Measurements from ENCODE around the gene KIF12. TPM values are rescaled to one million over a fixed set of nuclear protein-coding genes. Genes with fewer than 3 reads are reported as not detected.
A peak's percentile ranks its signal among the peaks of the same experiment; 100 is the strongest.

KIF12 gene
- not detected for total RNA-seq
- 1 to 10 TPM in 1 of 2 donors, under 1 TPM in 1; 0.38 to 8.4 TPM for polyA plus RNA-seq
- long read RNA-seq, donor 1, partial matches to known transcripts, result 1 of 1 reads
- long read RNA-seq, donor 1, other reads (novel, unspliced or antisense), result 0 of 1 reads
- long read RNA-seq, donor 2, result 0 reads

- 44 to 47% methylated on average over 32 of the region's 32 CpGs for WGBS, 2 donors
- ATAC-seq (ENCODE audit: low FRiP score) (peak; percentile 19), DNase-seq (no peak)
- Histone ChIP-seq H3K36me3 (ENCODE audit: control insufficient read depth in 1 of 2, insufficient read depth in 2 of 2, low read length in 1 of 2) (no peaks in the 10 kb centered on the region), H3K9me3 (ENCODE audit: control insufficient read depth, low read length) (peaks cover 2% of the 10 kb centered on the region), H3K27ac (ENCODE audit: low read depth in 1 of 2, low read length in 2 of 2) (no peak within 1 kb of the TSS), H3K4me3 (ENCODE audit: low read length in 2 of 2) (peak within 1 kb of the TSS; percentile 15 to 51), H3K27me3 (ENCODE audit: control insufficient read depth in 1 of 2, insufficient read depth in 2 of 2, low read length in 1 of 2) (no peaks in the 10 kb centered on the region), H3K4me1 (ENCODE audit: control insufficient read depth in 1 of 2, insufficient read depth in 2 of 2, low read length in 2 of 2) (no peaks in the 10 kb centered on the region)
- intact Hi-C loops (cut with DNase I), result no loop called here
These were observed at the start of gene KIF12 for GRCh38 chr9:114098936-114099668. KIF12 (minus strand) TSS chr9:114099292; CDS start chr9:114099276, 16 bp downstream.

- Histone ChIP-seq H3K27me3 (ENCODE audit: control insufficient read depth in 1 of 2, insufficient read depth in 2 of 2, low read length in 1 of 2) (no peaks in the 10 kb centered on the region), H3K4me3 (ENCODE audit: low read length in 2 of 2) (no peak overlapping the region), H3K4me1 (ENCODE audit: control insufficient read depth in 1 of 2, insufficient read depth in 2 of 2, low read length in 2 of 2) (no peaks in the 10 kb centered on the region), H3K9me3 (ENCODE audit: control insufficient read depth, low read length) (no peaks in the 10 kb centered on the region), H3K36me3 (ENCODE audit: control insufficient read depth in 1 of 2, insufficient read depth in 2 of 2, low read length in 1 of 2) (no peaks in the 10 kb centered on the region), H3K27ac (ENCODE audit: low read depth in 1 of 2, low read length in 2 of 2) (no peak overlapping the region)
- intact Hi-C loops (cut with DNase I), result no loop called here
- 92 to 93% methylated on average over 6 of the region's 6 CpGs for WGBS, 2 donors
- DNase-seq (no peak), ATAC-seq (ENCODE audit: low FRiP score) (no peak)
These were observed 47.6 kb upstream of the KIF12 start for GRCh38 chr9:114146735-114147134.

- Histone ChIP-seq H3K27me3 (ENCODE audit: control insufficient read depth in 1 of 2, insufficient read depth in 2 of 2, low read length in 1 of 2) (no peaks in the 10 kb centered on the region), H3K4me1 (ENCODE audit: control insufficient read depth in 1 of 2, insufficient read depth in 2 of 2, low read length in 2 of 2) (no peaks in the 10 kb centered on the region), H3K4me3 (ENCODE audit: low read length in 2 of 2) (no peak overlapping the region), H3K36me3 (ENCODE audit: control insufficient read depth in 1 of 2, insufficient read depth in 2 of 2, low read length in 1 of 2) (no peaks in the 10 kb centered on the region), H3K9me3 (ENCODE audit: control insufficient read depth, low read length) (no peaks in the 10 kb centered on the region), H3K27ac (ENCODE audit: low read depth in 1 of 2, low read length in 2 of 2) (no peak overlapping the region)
- WGBS, 2 donors, result 96% methylated on average over 5 of the region's 5 CpGs
- intact Hi-C loops (cut with DNase I), result no loop called here
- no peak for DNase-seq
- ATAC-seq (ENCODE audit: low FRiP score), result no peak
These were observed 44.1 kb upstream of the KIF12 start for GRCh38 chr9:114143234-114143633.

- no peak overlapping the region for H3K4me3 ChIP-seq (ENCODE audit: low read length in 2 of 2)
- H3K9me3 ChIP-seq (ENCODE audit: control insufficient read depth, low read length), result no peaks in the 10 kb centered on the region
- DNase-seq (no peak), ATAC-seq (ENCODE audit: low FRiP score) (no peak)
- no peak overlapping the region for H3K27ac ChIP-seq (ENCODE audit: low read depth in 1 of 2, low read length in 2 of 2)
- WGBS, 2 donors, result 62 to 63% methylated on average over 7 of the region's 7 CpGs
- no peaks in the 10 kb centered on the region for H3K27me3 ChIP-seq (ENCODE audit: control insufficient read depth in 1 of 2, insufficient read depth in 2 of 2, low read length in 1 of 2)
- H3K36me3 ChIP-seq (ENCODE audit: control insufficient read depth in 1 of 2, insufficient read depth in 2 of 2, low read length in 1 of 2), result no peaks in the 10 kb centered on the region
- intact Hi-C loops (cut with DNase I), result no loop called here
- H3K4me1 ChIP-seq (ENCODE audit: control insufficient read depth in 1 of 2, insufficient read depth in 2 of 2, low read length in 2 of 2), result no peaks in the 10 kb centered on the region
These were observed 42.7 kb upstream of the KIF12 start for GRCh38 chr9:114141553-114142402.

- intact Hi-C loops (cut with DNase I), result no loop called here
- DNase-seq (no peak), ATAC-seq (ENCODE audit: low FRiP score) (no peak)
- WGBS, 2 donors, result 34 to 40% methylated on average over 4 of the region's 4 CpGs
- H3K27ac ChIP-seq (ENCODE audit: low read depth in 1 of 2, low read length in 2 of 2), result no peak overlapping the region
- H3K36me3 ChIP-seq (ENCODE audit: control insufficient read depth in 1 of 2, insufficient read depth in 2 of 2, low read length in 1 of 2), result no peaks in the 10 kb centered on the region
- H3K4me1 ChIP-seq (ENCODE audit: control insufficient read depth in 1 of 2, insufficient read depth in 2 of 2, low read length in 2 of 2), result no peaks in the 10 kb centered on the region
- no peaks in the 10 kb centered on the region for H3K9me3 ChIP-seq (ENCODE audit: control insufficient read depth, low read length)
- no peak overlapping the region for H3K4me3 ChIP-seq (ENCODE audit: low read length in 2 of 2)
- H3K27me3 ChIP-seq (ENCODE audit: control insufficient read depth in 1 of 2, insufficient read depth in 2 of 2, low read length in 1 of 2), result no peaks in the 10 kb centered on the region
These were observed 41.8 kb upstream of the KIF12 start for GRCh38 chr9:114140850-114141249.

GRCh38 chr9:114140401-114140800 lies 41.3 kb upstream of the KIF12 start:
- no peaks in the 10 kb centered on the region for H3K9me3 ChIP-seq (ENCODE audit: control insufficient read depth, low read length)
- no peaks in the 10 kb centered on the region for H3K4me1 ChIP-seq (ENCODE audit: control insufficient read depth in 1 of 2, insufficient read depth in 2 of 2, low read length in 2 of 2)
- ATAC-seq (ENCODE audit: low FRiP score), result no peak
- H3K27ac ChIP-seq (ENCODE audit: low read depth in 1 of 2, low read length in 2 of 2), result no peak overlapping the region
- DNase-seq, result no peak
- H3K27me3 ChIP-seq (ENCODE audit: control insufficient read depth in 1 of 2, insufficient read depth in 2 of 2, low read length in 1 of 2), result no peaks in the 10 kb centered on the region
- 96 to 100% methylated on average over 2 of the region's 2 CpGs for WGBS, 2 donors
- H3K4me3 ChIP-seq (ENCODE audit: low read length in 2 of 2), result no peak overlapping the region
- intact Hi-C loops (cut with DNase I), result no loop called here
- no peaks in the 10 kb centered on the region for H3K36me3 ChIP-seq (ENCODE audit: control insufficient read depth in 1 of 2, insufficient read depth in 2 of 2, low read length in 1 of 2)

GRCh38 chr9:114139071-114139470 lies 40.0 kb upstream of the KIF12 start:
- no peak for DNase-seq
- ATAC-seq (ENCODE audit: low FRiP score), result no peak
- intact Hi-C loops (cut with DNase I), result no loop called here
- 97 to 99% methylated on average over 5 of the region's 5 CpGs for WGBS, 2 donors
- no peak overlapping the region for H3K27ac ChIP-seq (ENCODE audit: low read depth in 1 of 2, low read length in 2 of 2)
- H3K27me3 ChIP-seq (ENCODE audit: control insufficient read depth in 1 of 2, insufficient read depth in 2 of 2, low read length in 1 of 2), result no peaks in the 10 kb centered on the region
- no peaks in the 10 kb centered on the region for H3K4me1 ChIP-seq (ENCODE audit: control insufficient read depth in 1 of 2, insufficient read depth in 2 of 2, low read length in 2 of 2)
- H3K9me3 ChIP-seq (ENCODE audit: control insufficient read depth, low read length), result no peaks in the 10 kb centered on the region
- H3K4me3 ChIP-seq (ENCODE audit: low read length in 2 of 2), result no peak overlapping the region
- H3K36me3 ChIP-seq (ENCODE audit: control insufficient read depth in 1 of 2, insufficient read depth in 2 of 2, low read length in 1 of 2), result no peaks in the 10 kb centered on the region

- Histone ChIP-seq H3K9me3 (ENCODE audit: control insufficient read depth, low read length) (no peaks in the 10 kb centered on the region), H3K36me3 (ENCODE audit: control insufficient read depth in 1 of 2, insufficient read depth in 2 of 2, low read length in 1 of 2) (no peaks in the 10 kb centered on the region), H3K4me3 (ENCODE audit: low read length in 2 of 2) (no peak overlapping the region), H3K27ac (ENCODE audit: low read depth in 1 of 2, low read length in 2 of 2) (no peak overlapping the region), H3K4me1 (ENCODE audit: control insufficient read depth in 1 of 2, insufficient read depth in 2 of 2, low read length in 2 of 2) (no peaks in the 10 kb centered on the region), H3K27me3 (ENCODE audit: control insufficient read depth in 1 of 2, insufficient read depth in 2 of 2, low read length in 1 of 2) (no peaks in the 10 kb centered on the region)
- intact Hi-C loops (cut with DNase I), result no loop called here
- DNase-seq, result peak in 1 of 2 donors; percentile 86
- peak; percentile 19 for ATAC-seq (ENCODE audit: low FRiP score)
- WGBS, 2 donors, result 60 to 64% methylated on average over 8 of the region's 8 CpGs
These were observed 39.5 kb upstream of the KIF12 start for GRCh38 chr9:114138552-114138971.
